Hippocampal formation (tissue), 2 donors: ENCODE results near the gene ARFGAP1.

Experiments used
- DNase-seq, 2 donors: peaks; one replicate each; lab custom pipeline; 2025; lab: John Stamatoyannopoulos, UW

ARFGAP1 gene

DNA sequence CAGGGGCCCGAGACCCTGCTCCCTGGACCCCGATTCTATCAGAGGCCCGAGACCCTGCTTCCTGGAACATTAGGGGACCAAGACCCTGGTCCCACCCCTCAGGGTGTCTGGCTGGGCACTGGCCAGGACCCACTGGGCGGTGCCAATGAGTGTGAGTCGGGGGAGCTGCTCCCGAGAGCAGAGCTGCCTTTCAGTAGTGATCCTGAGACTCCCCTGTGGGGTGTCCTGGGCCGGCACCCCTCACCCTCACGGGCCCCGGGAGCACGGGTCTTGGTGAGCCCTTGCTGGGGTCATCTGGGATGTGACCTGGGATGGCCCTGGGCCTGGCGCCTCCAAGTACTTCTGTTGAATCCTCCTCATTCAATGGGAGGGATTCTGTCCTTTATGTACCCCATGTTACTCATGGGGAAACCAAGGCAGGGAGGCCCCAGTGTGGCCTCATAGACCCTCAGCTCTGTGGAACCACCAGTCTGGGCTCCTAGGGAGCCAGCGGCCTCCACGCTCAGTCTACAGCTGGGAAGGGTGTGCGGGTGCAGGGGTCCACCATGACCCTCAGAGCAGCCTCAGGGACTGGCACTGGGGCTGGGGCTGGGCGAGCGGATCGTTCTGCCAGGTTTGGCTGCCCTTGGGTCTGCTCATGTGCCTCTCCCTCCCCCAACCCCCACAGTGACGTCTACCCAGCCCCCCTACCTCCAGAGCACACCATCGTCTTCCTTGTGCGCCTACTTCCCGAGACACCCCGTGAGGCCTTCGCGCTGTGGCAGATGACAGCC, 46.0 kb downstream of the ARFGAP1 start:
- no peak for DNase-seq

DNA sequence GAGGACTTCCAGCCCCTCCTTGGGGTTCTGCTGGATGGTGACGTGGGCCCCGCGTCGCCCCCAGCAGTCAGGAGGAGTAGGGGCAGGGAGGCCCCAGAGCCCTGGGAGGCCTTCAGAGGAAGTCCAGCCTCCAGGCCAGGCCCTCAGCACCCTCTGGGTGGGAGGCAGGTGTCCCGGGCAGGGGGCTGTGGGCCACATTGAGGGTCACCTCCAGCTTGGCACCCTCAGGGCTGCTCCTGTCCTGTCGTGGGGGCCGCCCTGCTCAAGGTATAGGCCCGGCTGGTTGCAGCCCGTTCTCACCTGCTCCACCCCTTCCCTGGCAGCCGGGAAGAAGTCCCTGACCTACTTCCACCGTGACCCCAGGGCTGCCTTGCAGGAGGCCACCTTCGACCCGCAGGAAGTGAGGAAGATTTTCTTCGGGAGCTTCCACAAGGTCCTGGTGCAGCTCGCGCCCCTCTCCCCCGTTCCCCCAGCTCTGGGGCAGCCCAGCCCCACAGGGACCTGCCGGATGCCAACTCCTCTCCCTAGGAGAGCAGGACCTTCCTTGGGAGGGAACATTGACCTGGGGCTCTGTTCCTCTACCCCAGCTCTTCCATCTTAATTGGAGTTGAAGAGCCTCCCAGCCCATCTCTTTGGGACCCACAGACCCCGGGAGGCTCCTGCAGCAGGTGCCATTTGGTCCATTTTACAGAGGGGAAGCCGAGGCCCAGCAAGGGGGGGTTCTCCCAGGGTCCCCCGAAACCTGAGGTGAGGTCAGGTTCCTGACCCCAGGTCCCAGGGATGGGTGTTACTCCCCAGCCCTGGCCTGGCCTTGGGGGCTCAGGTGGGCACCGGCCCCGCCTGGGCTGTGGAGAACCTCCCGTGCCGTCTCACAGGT, 46.8 kb downstream of the ARFGAP1 start:
- no peak for DNase-seq

DNA sequence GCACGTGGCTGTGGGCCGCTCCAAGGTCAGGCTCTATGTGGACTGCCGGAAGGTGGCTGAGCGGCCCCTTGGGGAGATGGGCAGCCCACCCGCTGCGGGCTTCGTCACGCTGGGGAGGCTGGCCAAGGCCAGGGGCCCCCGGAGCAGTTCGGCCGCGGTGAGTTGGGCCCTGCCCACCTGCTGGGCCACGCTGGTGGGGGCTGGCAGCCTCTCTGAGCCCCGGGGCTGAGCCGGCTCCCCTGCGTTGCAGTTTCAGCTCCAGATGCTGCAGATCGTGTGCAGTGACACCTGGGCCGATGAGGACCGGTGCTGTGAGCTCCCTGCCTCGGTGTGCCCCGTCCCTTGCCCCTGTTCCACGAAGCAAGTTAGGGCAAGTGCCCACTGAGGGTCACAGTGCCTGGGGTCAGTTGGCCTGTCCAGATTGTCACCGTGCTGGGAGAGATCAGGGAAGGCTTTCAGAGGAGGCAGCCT, 47.5 kb downstream of the ARFGAP1 start:
- no peak for DNase-seq

DNA sequence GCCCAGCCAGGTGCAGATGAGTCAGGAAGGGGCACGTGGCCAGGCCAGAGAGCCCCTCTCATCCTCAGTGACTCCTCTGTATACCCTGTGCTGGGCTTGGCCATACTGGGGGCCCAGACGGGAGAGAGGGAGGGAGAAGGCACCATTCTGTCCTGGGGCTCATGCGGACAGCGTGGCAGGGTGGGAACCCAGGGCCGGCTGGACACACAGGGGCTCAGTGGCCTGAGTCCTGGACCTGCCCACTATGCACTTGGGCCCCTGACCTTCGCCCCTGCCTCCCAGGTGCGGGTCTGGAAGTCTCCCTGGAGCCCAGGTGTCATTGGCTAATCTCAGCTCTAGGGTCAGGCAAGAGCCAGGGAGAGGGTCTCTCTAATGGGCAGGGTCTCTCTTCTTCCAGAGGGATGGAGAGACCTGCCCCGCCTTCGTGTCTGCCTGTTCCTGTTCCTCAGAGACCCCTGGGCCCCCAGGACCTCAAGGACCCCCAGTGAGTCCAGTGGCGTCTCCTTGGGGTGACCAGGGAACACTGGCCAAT, 48.1 kb downstream of the ARFGAP1 start:
- no peak for DNase-seq

DNA sequence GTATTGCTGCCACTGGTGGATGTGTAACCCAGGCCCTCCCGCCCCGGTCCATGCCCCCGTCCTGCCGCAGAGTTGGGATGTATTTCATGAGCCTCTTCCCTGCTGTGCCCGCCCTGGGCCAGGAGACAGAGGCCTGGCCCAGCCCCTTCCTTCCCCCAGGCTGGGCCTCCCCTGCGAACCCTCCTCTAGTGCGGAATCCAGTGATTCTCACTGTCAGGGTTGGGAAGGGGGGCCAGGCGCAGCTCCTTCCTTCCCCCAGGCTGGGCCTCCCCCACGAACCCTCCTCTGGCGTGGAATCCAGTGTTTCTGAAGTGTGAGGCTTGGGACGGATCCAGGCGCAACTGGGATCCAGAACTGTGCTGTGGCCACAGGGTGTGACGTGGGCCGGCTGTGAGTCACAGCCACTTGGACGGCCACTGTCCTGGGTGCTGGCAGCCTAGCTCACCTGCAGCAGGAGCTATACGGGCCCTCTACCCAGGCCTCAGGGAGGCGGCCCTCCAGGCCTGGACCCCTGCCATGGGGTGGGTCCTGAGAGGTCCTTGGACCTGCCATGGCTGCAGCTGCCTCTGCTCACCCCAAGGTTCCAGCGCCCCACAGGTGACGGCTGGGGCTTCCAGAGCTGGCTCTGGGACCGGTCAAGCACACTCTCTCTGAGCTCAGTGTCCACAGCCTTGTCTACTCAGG, 48.7 kb downstream of the ARFGAP1 start:
- no peak for DNase-seq

DNA sequence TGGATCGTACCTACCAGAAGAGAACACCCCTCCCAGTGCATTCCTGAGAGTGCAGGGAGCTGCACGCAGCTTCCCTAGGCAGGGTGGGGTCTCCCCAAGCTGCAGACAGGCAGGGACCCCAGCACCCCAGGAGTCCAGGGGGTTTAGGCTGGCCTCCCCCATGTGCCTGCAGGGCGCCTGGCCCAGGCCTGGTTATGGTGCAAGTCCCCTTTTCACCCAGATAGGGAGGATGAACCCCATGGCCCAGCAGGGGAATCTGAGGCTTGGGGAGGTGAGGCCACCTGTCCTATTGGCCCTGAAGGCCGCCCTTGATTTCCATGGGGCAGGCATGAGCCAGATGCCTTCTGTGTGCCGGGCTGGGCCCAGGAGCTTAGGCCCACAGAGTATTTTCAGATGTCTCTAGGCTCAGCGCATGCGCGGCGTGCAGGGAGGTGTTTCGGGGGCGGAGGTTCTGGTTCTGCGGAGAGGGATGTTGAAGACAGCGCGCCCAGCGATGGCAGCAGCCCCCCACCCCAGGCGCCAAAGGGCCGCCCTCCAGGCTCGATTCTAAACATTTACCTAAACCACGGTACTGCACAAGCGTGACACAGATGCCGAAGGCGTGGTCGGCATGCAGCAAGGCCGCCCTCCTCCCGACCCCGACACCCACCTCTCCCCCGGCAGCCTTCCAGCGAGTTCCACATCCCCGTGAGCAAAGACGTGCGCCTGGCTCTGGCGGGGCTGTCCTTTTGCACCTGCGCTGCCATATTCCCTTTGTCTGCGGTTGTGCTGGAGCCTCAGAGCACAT, 49.7 kb downstream of the ARFGAP1 start:
- no peak for DNase-seq

DNA sequence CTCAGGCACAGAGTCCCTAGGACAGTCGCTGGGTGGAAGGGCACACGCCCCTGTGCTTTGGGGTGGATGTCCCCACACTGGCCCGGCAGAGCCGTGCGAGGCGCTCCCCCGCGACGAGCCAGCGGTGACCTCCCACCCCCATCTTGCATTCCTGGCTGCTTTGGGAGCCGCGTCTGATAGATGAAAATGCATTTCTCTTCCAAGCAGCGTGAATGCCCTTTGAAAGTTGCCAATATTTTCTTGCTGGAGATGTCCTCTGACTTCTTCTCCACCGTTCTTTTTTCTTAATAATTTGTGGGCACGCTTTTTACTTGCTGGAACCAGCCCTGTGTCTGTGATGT, 50.3 kb downstream of the ARFGAP1 start:
- no peak for DNase-seq

DNA sequence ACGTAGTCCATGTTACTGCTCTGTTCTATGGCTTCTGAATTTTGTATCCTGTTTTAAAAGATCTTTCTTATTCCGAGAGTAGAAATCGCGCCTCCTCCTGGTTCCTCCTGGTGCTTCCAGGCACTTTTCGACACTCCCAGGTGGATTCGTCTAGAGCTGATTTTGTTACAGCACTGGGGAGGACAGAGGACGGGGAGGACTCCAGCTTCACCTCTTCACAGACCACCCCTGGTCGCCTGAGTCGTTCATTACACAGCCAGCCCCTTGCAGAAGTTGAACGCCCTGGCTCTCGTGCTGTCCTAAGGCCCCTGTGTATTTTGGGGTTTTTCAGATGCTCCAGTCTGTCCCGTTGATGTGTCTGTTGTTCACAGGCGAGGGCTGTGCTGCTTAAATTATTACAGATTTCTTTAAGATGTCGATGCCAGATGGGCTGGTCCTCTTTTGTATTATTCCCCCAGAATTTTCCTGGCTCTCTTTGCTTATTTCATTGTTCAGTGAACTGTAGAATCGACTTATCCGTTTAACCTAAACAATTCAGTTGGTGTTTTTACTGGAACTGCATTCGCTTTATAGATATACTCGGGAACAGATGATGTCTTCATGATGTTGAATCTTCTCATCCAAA, 50.9 kb downstream of the ARFGAP1 start:
- DNase-seq = no peak

DNA sequence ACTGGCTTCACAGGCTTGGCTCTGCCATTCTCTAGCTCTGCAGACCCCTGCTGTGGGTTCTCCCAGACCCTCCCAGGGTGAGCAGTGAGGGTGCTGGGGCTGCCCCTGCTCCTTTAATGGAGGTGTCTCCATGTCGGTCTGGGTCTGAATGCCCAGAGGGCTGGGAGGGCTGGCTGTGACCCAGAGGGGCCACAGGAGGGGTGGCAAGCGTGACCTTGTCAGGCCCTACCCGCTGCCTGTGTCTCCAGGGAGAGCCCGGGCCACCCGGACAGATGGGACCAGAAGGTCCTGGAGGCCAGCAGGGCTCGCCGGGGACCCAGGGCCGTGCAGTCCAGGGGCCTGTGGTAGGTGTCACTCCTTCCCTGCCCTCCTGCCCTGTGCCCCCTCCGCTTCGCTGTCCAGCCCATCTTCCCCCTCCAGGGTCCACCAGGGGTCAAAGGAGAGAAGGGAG, 52.4 kb downstream of the ARFGAP1 start:
- DNase-seq = no peak

DNA sequence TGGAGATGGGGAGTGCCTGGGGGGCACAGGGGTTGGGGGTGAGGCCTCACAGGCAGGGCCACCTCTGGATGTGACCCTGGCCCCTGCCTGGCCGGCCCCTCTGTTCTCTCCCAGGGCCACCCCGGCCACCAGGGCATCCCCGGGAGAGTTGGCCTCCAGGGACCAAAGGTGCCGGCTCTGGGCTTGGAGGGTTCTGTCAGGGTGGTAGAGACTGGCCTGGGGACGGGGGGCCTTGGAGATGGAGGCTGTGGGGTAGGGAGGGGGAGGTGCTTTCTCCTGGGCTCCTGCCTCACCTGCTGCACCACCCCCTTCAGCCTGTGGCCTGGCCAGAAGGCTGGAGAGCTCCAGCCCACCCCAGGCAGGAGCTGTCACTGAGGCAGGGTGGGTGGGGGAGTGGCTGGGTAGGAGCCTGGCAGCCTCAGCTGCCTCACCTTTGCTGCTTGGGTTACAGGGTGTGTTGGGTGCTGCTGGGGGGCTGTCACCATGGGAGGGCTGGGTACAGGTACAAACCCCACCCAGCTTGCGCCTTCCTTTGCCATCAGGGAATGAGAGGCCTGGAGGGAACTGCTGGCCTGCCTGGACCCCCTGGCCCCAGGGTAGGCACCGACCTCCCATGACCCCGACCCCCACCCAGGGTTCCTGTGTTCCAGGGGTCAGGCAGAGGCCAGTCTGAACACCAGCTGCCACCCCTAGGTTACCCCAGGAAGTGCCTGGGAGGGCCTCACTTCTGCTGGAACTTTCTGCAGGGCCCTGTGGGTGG, 53.1 kb downstream of the ARFGAP1 start:
- no peak for DNase-seq

DNA sequence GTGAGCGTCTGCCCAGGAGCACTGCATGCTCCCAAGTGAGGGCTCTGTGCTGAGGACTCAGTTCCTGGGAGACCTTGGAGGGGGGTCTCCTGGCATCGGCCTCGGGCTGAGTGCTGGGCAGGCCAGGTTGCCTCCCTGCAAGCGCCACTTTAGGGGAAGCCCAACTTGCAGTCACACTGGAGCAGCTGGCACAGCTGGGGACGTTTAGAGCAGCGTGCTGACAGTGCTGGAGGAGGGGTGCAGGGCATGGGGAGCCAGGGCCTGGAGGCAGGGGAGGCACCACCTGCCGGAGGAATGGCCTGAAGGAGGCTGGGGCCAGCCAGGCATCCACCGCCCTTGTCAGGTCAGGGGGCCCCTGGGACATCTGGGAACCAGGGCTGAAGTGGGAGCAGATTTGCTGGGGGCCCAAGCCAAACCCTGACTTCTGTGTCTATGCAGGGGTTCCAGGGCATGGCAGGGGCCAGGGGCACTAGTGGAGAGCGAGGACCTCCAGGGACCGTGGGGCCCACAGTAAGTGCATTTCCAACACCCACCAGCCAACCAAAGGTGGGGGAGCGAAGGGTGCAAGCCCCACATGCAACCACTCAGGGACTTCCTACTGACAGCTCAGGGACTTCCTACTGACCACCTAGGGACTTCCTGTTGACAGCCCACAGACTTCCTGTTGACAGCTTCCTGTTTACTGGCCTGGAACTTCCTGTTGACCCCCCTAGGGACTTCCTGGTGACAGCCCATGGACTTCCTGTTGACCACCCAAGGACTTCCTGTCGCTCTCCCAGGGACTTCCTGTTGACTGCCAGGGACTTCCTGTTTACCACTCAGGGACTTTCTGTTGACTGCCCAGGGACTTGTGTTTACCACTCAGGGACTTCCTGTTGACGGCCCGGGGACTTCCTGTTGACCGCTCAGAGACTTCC, 54.0 kb downstream of the ARFGAP1 start:
- no peak for DNase-seq

DNA sequence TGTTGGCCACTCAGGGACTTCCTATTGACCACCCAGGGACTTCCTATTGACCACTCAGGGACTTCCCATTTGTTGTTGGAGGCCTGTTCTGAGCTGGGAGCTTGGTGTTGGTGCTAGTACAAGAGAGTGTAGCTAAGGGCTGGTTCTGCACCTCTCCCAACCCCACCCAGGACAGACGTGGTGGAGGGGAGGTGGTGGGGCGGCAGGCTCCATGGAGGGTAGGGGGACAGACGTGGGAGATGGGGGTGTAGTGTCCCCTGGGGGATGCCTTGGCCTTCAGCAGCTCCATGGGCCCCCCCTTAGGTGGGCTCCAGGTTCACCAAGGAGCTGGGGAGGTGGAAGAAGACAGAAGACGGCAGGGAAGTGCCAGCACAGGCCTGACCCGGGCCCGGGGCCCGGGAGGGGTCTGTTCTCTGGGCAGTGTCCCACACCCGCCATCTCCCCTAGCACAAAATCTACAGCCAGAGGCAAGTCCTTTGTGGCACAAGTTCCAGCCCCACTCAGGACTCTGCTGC, 54.7 kb downstream of the ARFGAP1 start:
- no peak for DNase-seq

DNA sequence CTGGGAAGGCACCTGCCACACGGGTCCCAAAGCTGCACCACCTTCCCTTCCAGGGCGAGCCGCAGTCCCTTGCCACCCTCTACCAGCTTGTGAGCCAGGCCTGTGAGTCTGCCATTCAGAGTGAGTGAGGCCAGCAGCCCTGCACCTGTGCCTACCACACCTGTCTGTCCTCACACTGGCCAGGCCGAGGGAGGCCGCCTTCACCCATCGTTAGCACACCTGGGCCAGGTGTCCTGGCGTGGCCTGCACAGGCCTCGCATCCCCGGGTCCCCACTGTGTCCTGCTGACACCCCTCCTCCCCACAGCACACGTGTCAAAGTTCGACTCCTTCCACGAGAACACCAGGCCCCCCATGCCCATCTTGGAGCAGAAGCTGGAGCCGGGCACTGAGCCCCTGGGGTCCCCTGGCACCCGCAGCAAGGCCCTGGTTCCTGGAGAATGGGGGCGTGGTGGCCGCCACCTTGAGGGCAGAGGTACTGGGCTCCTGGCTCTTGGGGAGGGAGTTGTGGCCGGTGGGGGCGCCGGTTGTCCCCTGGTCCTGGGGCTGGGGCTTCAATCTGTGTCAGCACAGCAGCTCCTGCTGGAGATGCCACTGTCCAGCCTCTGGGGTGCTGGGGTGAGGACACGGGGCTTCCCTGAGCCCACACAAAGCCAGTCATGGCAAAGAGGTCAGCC, 55.5 kb downstream of the ARFGAP1 start:
- no peak for DNase-seq

DNA sequence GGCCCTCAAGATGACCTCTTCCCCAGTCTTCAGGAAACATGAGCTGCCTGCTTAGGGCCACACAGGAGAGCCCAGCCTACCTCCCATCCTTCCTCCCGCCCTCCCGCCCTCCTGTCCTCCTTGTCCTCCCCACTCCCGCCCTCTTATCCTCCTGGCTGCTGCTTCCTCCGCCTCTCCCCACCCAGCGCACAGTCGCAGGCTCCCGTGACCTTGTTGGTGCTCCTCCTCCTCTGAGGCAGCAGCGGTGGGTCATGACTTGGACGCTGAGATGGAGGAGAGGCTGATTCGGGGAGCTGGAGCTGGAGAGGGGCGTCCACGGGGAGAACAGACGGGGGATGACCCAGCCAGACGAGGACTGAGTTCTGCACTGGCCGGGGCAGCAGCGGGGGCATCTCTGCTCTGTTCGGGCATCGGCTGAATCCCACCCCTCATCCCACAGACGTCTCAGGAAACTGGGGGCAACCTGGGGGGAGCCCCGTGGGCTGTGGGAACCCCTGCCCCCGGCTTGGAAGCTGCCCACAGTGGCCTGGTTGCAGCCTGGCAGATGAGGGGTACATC, 56.2 kb downstream of the ARFGAP1 start:
- DNase-seq = no peak

DNA sequence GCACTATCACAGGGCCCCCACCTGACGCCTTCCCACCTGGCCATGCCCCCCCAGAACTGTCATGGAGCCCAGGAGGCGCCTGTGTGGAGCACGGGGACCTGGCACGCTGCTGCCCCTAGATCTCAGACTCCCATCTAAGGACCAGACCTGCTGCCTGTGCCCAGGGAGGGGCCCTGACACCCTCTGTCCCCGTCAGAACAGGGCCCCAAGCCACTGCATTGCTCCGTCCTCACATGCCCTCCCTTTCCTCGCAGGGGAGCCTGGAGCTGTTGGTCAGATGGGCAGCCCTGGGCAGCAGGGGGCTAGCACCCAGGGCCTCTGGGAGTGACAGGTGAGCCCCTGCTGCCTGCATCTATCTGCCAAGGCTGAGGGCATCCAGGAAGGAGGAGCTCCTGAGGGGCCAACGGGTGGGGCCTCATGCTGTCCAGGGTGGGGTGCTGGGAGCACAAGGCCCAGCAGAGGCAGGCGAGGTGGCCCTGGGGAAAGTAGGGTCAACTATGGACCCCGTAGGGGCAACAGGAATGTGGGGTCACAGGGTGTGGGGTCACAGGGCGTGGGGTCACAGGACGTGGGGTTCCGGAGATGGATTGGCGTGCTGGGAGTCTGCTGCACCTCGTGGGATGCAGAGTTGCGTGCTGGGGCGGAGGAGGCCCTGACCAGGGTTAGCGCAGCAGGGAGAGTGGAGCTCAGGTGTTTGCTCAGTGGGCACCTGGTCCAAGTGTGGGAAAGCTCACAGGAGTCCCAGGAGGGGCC, 56.9 kb downstream of the ARFGAP1 start:
- no peak for DNase-seq

DNA sequence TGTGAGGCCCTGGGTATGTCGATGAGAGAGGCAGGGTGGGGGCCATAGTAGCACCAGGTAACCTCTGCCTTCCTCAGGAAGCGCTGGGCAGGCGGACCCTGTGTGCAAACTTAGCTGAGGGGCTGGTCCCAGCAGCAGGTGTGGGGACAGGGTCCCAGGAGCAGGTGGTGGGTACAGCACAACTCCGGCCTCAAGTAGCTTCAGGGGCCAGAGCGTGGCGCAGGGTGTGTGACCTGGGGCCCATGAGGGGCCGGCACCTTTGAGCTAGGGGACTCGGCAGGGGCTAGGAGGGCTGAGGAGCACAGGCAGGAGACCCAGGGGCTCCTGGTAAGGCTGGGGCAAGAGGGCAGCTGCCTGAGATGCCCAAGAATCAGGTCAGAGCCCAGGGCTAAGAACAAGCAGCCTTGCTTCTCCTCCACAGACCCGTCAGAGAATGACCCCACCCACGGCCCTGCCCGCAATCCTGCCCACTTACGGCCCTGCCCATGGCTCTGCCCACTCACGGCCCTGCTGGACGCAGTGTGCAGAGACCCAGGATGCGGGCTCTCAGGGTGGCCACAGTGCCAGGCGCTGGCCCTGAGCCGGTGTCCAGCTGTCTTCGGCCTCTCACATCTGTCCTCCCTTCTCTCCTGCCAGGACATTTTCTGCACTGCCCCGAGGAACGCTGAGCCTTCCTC, 57.6 kb downstream of the ARFGAP1 start:
- DNase-seq = no peak

DNA sequence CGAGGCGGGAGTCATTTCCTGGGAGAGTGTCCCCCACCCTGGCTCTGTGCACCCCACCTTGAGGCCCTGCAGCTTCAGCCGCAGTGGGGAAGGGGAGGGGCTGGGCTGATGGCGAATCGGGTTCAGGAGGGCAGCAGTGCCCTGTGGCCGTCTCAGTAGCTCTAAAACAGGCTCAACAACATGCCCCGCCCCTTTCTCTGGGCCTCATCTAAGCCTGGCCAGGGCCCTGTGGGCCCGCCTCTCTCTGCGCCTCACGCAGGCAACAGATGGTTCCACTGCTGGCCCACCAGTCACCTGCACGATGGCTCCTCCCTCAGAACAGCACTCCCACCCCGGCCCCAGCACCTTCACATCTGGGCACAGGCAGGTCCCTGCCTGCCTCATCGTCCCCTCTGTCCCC, 58.3 kb downstream of the ARFGAP1 start:
- DNase-seq = no peak
